COLO668 (cell line): ENCODE data around the gene VSIG8.
A peak's percentile ranks its signal among the peaks of the same experiment; 100 is the strongest.
"Not testable (repeated sequence)": the region's sequence is repeated elsewhere in the genome, so short reads cannot be mapped to it uniquely, and the experiment has no call there.

Experiments
- DNase-seq: peaks from one replicate; lab custom pipeline; 2025; ENCODE audit not compliant: unreplicated experiment; lab: John Stamatoyannopoulos, UW

Gene VSIG8, protein sequence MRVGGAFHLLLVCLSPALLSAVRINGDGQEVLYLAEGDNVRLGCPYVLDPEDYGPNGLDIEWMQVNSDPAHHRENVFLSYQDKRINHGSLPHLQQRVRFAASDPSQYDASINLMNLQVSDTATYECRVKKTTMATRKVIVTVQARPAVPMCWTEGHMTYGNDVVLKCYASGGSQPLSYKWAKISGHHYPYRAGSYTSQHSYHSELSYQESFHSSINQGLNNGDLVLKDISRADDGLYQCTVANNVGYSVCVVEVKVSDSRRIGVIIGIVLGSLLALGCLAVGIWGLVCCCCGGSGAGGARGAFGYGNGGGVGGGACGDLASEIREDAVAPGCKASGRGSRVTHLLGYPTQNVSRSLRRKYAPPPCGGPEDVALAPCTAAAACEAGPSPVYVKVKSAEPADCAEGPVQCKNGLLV

DNA sequence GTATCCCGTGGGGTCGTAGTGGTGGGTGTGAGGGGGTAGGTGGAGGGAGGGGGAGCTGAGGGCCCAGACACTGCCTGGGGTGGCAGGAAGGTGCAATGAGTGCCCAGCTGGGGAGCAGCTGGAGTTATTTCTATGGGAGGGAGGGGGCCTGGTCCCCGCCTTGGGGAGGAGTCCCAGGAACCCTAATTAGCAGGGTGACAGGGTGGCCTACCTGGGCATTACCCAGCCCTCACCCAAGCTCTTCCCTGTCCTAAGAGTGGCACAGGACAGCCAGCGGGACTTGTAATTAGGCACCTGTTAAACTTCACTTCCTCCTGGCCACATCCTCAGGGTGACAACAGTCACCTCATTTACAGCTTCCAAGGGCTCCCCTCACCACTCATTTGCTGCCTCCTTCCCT, at the start of gene VSIG8:
VSIG8 (minus strand) TSS at position 101 of the 400 bp plus-strand sequence. CDS start 136 bp downstream, outside the sequence.
- no peak for DNase-seq

DNA sequence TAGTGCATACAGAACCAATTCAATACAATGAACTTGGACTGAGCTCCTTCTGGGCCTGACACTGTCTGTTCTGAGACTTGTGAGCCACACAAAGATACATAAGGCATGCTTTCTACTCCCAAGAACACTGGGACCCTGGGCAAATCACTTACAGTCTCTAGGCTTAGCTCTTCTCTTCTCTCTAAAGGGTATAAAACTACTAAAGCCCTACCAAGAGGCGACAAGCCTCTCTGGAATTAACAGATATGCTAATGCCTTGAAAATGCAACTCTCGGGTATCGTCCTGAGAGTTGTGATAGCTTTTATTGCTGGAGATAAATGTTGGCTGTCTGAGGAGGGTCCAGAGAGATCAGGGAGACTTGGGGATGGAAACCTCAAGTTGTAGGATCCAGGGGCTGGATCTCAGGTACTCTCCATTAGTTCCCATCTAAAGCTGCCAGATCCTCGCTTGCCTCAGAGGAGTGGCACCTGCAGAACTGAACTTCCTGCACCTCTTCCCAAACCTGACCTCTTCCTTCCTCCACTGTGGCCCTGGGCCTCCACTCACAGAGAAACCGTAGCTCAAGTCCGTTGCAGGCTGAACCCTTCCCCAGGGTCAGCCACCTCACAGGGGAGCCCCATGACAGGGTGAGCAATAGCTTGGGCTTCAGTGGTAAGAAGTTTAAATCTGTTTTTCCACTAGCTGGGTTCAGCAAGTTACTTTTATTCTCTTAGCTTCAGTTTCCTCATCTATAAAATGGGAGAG, 49.0 kb upstream of the VSIG8 start:
- no peak for DNase-seq

DNA sequence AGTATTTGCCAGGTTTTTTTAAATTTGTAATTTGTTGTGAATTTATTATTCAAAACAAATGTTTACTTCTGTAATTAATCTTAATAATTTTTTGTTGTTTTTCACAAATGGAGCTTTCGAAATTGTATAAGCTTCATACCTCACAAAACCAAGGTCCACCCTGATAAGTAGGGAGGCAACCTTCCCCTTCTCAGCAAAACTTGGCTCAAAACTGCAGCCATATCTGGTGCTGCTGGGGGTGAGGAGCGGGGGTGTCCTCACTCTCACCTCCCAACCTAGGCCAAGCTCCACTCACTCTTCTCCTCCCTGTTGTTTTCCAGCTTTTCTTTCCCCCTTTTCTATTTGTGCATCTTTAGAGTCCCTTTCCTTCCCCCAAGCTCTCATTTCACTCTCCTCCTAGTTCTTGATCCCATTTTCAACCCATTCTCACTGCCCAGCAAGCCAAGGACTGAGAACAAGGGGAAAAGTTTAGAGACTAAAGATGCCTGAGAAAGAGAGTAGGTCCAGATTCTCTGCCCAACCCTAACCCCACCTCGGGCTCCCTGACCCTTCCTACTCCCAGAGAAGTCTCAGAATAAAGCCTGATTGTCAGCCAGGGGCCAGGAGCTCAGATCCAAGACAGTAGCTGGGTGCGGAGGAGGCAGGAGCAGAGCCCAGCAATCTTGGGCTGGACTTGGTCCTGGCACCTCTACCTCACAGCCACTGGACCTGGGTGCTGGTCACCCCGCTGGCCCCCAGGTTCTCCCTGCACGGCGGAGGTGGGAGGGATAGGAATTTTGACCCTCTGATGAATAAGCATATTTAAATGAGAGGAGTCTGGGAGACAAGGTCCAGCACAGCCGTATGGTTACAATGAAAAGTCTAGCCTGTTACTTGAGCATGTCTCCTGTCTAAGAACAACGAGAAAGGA, 45.8 kb upstream of the VSIG8 start:
- DNase-seq = no peak

DNA sequence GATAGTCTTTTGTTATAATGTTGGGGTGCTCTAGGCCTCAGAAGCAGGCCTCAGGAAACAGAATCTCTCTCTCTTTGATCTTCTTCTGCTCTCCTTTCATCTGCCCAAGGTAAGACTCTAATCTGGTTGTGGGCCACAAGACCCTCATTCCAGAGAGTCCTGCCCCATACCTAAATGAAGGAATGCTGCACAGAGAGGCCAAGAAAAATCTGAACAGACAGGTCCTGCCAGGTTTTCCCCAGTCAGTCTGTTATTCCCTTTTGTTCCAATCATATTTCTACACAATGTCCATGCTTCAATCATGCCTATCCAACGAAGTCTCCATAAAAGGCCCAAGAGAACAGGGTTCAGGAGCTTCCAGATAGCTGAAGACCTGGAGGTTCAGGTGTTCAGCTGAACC, 44.5 kb upstream of the VSIG8 start:
- DNase-seq = no peak

DNA sequence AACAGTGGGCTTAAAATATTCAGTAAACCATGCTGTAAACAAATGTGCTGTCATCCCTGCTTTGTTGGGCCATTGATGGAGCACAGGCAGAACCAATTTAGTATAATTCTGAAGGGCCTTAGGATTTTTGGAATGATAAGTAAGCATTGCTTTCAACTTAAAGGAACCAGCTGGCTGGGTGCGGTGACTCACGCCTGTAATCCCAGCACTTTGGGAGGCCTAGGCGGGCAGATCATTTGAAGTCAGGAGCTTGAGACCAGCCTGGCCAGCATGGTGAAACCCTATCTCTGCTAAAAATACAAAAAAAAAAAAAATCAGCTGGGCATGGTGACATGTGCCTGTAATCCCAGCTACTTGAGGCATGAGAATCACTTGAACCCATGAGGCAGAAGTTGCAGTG, 41.6 kb upstream of the VSIG8 start:
- DNase-seq = not testable (repeated sequence)

DNA sequence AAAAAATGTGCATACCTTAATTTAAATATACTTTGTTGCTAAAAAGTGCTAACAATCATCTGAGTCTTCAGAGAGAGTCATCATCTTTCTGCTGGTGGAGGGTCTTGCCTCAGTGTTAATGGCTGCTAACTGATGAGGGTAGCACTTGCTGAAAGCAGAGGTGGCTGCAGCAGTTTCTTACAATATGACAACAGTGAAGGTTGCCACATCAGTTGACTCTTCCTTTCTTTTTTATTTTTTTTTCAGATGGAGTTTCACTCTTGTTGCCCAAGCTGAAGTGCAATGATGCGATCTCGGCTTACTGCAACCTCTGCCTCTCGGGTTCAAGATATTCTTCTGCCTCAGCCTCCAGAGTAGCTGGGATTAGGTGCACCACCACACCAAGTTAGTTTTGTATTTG, 40.1 kb upstream of the VSIG8 start:
- no peak for DNase-seq

DNA sequence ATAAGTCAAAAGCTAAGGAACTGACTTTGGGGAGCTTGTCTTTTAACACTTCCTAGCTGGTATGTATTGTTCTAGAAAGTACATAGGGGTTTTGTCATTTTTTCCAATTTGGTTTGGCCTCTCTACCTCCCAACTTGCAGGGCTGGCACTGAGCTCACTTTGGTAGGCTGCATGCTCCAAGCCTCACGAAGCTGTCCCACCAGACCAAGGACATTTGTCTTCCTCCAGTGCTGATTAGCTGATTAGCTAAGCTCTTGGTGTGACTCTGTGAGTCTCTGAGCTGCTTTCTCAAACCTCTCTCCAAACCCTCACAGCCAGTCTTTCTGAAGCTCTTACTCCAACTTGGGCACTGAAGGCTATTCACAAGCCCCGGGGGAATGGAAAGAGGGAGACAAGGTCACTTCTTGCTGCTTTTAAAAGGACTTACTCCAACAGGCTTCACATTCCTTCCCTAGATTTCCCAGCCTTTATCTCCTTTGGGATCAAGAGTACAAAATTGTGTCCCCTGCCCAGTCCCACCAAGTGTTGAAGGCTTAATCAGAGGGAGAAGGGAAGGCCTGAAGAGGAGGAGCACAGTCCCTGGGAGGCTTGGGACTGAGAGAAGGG, 38.4 kb upstream of the VSIG8 start:
- DNase-seq = no peak

DNA sequence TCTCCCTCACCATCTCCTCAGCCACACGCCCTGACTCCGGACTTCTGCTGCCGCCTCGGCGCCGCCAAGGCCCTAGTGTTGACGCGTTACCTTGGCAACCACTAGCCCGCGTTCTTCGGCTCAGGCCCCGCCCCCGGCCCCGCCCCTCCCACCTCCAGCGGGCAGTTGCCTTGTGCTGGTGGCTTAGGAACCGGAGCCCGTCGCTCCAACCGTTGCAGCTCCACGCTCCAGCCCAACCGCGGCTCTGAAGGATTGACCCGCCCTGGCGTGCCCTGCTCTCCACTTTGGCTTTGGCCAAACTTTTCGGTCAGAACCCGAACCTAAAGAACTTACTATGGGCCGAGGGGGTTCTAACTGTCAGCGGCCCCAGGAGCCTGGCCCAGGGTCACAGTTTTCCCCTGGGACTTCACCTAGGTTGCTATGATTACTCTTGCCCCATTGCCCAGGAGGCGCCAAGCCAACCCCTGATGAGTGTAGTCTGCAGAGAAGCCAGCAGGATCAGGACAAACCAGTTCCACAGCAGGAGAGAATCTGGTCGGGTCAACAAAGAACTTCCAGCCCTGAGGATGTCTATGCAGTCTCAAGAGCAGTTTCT, 37.7 kb upstream of the VSIG8 start, which contains the start of gene CFAP45:
CFAP45 (minus strand) TSS at position 80 of the 595 bp plus-strand sequence; CDS start at position 13, 67 bp downstream.
- peak; percentile 84 for DNase-seq

DNA sequence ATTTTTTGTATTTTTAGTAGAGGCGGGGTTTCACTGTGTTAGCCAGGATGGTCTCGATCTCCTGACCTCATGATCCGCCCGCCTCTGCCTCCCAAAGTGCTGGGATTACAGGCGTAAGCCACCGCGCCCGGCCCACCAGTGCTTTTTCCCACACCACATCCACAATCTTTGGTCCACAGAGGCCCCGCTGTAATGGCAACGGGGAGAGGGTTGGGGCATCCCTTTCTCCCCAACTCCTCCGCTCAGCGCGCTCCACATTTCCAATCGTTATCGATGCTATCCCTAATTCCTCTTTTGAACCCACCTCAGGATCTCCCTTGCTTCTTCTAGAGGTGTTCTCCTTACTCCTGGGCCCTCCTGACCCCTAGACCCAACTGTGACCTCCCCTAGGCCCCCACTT, 37.2 kb upstream of the VSIG8 start:
- not testable (repeated sequence) for DNase-seq

DNA sequence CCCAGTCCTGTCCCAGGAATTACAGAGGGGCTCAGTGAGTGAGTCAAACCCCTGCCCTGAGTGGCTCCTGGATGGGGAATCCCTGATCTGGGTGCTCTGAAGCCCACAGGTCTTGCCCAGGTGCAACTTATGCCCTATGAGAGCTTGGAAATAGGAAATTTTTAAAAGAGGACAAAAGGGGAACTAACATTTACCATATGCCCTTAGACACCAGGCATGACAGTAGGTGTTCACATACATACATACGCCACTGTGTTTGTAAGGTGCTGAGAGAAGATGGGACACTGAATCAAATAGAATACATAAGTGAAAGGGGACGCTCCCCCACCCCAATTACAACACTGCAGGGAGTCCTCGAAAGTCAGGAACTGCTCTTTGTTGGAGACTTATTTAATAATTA, 36.1 kb upstream of the VSIG8 start:
- no peak for DNase-seq

DNA sequence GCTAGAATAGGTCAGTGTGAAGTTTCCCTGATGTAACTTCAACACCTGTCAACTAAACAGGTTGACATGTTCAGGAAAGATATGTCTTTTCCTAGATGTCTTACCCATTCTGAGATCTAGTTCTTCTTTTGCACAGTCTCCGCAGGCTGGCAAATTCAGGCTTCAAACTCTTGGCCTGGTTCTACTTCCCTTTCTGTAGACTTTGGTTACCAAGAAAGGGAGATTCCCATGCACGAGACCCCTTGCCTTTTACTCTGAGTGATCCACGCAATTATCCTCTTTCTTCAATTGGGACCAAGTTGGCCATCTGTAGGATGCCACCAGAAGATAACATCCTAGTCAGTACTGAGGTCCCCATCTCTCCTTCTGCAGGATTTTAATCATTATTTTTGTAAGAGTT, 35.5 kb upstream of the VSIG8 start:
- DNase-seq = no peak

DNA sequence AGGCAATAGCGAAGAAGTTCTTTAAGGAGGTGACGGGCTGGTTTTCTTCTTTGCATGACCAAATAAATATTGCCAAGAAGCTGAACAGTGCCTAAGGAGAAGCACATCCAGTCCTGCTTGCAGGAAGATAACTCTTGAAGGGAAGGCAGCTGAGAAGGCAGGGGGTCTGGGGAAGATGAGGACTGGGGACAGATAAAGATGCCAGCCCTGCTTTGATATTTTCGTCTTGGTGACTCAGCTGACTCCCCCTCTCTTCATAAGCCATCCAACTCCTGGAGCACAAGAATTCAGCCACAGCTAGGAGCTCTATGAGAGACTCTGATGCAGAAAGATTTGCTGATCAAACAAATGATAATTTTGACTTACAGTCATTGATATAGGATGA, 34.1 kb upstream of the VSIG8 start:
- no peak for DNase-seq

DNA sequence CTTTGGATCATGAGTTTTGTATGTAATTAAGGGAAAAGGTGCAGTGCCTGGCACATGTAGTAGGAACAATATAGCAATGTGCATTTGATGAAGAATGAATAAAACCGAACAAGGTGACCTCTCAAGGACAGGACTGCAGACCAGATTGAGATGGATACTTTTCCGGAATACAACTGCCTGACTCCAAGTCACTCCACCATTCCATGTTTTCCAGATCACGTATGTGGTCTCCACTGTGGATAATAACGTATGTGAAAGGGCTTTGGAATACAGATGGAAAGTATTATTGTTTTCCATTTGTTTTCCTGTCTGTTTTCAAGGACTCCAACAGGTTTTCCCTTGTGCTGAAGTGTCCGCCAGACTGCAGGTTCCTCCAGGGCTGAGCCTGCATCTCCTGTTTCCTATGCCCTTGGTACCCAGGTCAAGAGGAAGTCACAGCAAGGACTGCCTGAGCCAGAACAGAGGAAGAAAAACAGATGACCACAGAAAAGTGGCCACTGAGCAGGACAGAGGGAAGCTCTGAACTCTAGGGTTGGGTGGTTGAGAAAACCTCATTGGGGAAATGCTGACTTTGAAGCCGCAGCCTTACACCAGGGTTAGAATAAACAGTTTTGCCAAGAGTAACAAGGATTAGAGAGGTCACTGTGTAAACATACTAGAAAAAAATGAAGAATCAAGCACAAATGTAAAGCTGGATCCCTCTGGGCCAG, 33.5 kb upstream of the VSIG8 start:
- DNase-seq = no peak

DNA sequence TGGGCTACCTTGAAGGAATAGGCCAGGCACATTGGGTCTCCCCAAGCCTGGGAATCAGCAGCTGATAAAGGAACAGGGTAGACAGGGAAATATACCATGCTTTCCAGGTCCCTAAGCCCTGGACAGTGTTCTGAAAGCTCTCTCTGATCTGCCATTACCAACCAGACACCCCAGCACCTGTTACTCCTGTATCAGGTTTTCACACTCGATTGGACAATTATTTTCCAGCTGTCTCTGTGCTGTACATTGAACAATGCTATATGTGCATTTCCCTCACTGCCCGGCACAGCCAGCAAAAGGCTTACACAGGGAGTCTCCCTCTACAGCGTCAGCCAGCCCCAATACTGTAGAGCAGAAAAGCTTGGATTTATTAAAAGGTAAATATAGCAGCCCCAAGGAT, 32.8 kb upstream of the VSIG8 start:
- no peak for DNase-seq

DNA sequence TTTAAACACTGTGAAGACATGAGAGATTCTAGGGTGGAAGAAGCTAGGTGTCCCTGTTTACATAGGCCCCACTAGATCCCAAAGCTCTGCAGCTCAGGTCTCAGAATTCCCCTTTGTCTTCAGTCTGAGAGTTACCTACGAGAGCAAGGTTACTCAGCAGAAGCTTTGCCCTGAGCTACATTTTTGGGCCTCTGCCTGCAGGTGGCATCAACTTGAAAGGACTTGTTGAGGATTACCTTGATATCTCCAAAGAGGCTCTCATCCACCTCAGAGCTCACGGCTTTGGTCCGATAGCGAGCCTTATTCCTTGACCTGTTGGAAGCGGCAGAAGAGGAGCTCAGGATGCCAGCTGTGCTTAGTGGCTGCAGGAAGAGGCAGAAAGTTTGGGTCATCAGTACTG, 30.5 kb upstream of the VSIG8 start:
- DNase-seq = peak; percentile 17

DNA sequence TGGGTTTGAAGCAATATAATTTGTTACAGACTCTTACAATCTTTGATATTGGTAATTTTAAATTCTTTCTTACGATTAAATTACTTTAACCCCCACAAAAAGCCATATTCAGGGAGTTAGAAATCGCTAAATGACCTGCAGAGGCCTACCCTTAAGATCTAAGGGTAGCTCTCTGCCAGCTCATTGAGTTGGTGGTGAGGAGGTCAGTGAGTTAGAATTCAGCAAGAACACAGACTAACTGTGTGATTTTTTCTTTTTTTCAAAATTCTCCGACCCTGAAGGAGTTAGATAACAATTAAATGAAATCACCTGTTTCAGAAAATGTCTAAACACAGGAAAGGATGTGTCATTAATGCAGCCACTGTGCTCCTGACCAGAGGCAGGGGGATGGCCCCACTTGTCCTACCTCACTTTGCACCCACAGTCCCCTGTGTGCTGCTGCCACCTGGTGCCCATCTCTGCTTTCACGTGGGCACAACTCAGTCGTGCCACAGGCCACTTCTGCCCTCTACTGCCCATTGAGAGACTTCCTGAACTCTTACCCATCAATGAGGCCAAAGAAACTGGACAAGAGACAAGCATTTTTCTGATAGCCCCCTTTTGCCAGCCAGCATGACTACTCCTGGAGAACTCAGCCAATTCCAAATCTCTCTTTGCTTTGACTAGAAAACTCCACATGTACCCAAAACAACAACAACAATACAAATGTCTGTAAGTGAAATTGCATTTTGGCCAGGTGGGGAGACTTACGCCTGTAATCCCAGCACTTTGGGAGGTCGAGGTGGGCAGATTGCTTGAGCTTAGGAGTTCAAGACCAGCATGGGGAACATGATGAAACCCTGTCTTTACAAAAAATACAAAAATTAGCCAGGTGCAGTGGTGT, 29.1 kb upstream of the VSIG8 start:
- DNase-seq = peak; percentile 87

DNA sequence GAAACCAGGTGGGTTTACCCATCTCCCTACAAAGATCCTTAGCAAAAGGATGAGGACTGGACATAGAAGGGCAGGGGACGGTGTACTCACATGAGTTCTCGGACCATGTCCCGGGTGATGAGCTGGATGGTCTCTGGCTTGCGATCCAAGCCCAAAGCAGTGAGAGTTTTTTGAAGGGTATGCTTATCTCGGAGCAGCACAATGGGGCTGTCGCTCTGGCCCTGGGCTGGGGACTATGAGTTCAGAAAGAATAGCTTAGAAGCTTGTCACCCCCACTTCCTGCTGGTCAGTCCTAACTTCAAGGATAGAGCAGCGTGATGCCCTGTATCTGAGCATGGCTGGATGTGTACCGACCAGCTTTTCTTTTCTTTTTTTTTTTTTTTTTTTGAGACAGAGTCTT, 27.9 kb upstream of the VSIG8 start:
- no peak for DNase-seq

DNA sequence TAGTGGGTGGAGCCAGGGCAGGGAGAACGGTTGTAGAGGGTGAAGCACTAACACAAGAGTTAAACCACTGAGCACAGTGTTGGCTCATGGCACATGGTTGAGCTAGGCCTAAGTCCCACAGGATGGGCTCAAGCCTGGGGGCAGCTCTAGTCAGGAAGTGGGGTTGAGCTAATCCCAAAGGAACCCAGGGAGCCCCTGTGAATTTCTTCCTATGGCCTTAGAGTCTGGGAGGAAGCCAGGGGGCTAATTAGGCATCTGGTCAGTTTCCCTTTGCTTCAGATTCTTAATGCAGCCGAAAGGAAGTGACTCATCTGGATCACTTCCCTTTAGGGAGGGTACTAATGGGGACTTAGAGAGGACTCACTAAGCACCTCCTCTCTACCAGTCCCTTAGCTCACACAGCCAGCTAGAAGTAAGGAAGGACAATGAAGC, 27.4 kb upstream of the VSIG8 start:
- no peak for DNase-seq

DNA sequence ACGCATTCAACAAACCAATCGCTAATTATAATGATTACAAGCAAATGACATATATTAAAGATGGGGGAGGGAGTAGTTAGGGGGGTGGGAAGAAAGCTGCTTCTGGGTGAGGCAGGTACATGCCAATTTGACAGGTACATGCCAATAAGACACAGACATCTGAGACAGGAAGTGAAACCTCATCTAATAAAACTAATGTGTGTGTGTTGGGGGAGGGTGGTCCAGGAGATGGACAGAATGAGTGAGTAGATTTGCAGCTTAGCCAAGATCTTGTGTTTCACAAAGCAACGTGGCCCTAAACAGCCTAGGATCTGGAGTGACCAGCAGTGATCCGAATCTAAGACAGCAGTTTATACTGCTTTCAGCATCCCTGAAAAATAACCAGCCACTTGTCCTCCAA, 26.7 kb upstream of the VSIG8 start:
- DNase-seq = no peak
